GM12872 (cell line): ENCODE data around the gene FRMD5.

ENCODE experiments used
- TF ChIP-seq, protein P1 (sequence below): IDR thresholded peaks from 3 replicates; pipeline ENCODE4 v1.5.1; 2011; ENCODE audit warnings: low read depth, mild to moderate bottlenecking, low read length, moderate library complexity; ENCODE audit not compliant: insufficient read depth

FRMD5 gene

DNA sequence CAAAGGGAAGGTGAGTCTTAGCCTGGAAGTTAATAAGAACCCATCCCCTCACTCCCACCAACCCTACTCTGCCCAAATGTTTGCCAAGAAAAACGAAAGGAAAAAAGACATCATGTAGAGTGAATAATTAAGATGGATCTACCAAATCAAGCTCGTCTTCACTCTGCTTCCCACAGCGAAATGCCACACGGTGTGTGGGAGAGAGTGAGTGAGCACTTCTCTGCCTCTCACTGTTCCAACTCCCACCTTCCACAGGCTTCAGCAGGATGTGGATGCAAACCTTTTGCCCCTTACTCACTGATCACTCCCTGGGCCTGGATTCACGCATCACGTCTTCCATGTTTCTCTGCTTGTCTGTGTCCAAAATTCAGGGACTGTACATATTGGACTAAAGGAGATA lies 282.9 kb downstream of the FRMD5 start:
- TF ChIP-seq, protein P1, sequence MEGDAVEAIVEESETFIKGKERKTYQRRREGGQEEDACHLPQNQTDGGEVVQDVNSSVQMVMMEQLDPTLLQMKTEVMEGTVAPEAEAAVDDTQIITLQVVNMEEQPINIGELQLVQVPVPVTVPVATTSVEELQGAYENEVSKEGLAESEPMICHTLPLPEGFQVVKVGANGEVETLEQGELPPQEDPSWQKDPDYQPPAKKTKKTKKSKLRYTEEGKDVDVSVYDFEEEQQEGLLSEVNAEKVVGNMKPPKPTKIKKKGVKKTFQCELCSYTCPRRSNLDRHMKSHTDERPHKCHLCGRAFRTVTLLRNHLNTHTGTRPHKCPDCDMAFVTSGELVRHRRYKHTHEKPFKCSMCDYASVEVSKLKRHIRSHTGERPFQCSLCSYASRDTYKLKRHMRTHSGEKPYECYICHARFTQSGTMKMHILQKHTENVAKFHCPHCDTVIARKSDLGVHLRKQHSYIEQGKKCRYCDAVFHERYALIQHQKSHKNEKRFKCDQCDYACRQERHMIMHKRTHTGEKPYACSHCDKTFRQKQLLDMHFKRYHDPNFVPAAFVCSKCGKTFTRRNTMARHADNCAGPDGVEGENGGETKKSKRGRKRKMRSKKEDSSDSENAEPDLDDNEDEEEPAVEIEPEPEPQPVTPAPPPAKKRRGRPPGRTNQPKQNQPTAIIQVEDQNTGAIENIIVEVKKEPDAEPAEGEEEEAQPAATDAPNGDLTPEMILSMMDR: no peak

DNA sequence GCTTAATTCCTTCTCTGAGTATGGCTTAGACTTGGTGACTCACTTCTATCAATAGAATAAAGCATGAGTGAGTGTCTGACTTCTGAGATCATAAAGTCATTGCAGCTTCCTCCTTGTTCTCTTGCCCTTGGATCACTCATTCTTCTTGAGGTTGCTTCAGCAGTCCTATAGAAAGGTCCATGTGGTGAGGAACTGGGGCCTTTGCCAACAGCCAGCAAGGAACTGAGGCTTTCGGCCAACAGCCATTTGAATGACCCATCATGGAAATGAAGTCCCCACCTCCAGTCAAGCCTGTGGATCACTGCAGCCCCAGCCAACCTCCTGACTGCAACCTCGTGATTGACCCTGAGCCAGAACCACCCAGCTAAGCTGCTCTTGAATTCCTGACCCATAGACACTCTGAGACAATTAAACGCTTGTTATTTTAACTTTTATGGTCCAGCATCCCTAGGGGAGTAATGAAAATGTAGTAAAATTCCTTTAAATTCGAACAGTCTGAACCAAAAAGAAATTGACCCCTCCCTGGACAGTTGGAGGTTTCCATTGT lies 283.8 kb downstream of the FRMD5 start:
- TF ChIP-seq, protein P1: no peak

DNA sequence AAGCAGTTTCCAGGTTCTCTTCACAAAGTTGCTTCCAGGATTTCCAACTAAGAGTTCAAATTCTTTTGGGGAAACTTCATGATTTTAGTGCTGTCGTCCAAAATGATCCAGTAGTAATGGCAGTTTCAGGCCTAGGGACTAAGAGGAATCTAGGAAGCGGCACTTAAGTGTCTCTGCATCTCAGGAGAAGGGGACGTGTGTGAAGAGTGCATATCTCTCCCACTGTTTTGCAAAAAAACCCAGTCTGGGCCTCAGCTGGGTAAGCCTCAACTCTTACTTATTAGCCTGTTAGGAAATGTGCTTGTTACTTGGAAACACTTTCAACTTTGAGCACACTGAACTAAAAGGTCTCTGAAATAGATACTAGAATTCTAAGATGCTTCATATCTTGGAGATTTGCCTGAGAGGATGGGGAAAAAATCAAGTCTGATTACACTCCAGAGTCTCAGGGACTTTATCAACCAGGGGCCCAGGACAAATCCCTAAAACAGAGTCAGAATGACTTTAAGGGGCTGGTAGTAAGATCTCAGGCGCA lies 286.5 kb downstream of the FRMD5 start:
- TF ChIP-seq, protein P1: no peak

DNA sequence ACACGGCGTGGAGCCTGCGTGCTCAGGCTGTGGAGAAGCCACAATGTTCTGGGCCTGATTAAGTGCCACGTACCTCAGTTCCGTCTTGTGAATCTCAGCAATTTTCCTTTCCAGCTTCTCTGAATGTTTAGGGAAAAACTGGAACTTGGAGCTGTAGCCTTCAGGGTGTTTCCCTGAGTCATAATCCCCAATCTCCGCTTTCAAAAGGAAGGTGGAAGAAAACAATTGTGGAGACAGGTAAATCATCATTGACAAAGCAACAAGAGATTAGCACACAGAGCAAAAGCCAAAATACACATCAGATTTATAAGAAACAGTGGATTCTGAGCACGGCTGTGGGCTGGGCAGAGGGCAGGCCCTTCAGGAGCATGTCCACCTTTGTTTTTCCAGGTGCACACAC lies 289.3 kb downstream of the FRMD5 start:
- TF ChIP-seq, protein P1: no peak

DNA sequence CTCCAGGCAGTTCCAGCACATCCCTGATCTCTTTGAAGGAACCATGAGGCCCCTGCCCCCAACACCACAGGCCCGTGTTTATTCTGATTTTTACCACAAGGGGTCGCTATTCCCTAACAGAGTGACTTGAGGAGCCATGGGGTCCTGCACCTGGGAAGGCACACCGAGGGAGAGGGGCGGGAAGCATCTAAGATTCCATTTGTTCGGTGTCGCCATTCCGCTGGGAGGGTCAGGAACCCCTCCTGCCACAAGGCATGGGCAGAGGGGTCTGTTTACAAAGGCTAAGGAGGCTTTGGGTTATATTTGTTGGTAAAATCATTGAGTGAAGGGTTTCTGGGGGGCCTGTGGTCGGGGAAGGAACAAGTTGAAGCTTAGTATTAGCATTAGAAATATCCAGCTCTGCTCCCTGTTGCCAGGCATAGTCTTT lies 291.2 kb downstream of the FRMD5 start:
- TF ChIP-seq, protein P1: peak; percentile 81

DNA sequence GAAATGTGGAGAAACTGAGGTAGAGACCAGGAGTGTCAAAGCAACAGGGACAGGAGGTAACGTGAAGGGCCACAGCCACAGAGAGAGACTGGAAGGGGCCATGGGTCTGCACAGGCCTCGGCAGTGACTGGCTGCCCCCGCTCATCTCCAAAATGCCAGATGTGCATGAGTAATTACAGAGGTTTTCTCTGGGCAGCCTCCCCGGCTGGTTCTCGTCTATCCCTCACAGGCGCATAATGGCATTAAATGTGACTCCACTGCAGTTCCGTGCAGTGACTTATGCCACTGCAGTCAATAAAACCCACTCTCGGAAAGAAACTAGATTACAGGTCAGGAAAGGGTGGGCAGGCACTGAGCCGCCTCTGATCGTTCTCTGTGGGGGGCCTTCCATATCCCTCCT lies 293.6 kb downstream of the FRMD5 start:
- TF ChIP-seq, protein P1: no peak

DNA sequence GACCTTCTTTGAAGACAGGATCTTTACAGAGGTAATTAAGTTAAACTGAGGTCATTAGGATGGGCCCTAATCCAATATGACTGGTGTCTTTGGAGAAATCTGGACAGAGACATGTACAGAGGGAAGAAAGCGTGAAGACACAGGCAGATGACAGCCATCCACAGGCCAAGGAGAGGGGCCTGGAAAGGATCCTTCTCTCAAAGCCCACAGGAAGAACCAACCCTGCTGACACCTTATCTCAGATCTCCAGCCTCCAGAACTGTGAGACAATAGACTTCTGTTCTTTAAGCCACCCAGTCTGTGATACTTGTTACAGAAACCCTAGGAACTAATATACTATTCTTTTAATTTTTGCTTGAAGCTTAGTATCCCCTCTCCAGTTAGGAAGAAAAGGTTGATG lies 294.1 kb downstream of the FRMD5 start:
- TF ChIP-seq, protein P1: no peak

DNA sequence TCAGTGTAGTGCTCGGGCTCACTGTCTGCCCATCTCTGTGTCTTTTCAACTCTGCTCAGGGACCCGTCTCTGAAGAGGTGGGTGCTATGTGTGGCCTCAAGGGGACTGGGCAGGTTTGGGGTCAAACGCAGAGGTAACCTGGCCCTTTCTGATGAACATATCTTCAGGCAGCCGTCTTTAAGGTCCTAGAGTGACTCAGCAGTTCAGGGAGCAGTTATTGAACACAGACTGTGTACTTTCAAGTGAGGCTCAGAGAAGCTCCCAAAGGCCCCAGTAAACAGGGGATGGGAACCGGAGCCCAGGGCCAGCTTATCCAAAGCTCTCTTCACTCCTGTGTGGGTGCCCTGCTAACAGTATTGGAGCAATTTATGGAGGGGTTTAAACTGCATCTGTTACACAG lies 295.1 kb downstream of the FRMD5 start:
- TF ChIP-seq, protein P1: no peak
